NCI-H1105 treated with DMSO at 0.1 percent for 48 hours (cell line): Measurements from ENCODE around the gene TCAIM.
"Not testable (repeated sequence)": the region's sequence is repeated elsewhere in the genome, so short reads cannot be mapped to it uniquely, and the experiment has no call there.

Experiments used
- DNase-seq: peaks from one replicate; lab custom pipeline; 2025; lab: John Stamatoyannopoulos, UW

Gene TCAIM

DNA sequence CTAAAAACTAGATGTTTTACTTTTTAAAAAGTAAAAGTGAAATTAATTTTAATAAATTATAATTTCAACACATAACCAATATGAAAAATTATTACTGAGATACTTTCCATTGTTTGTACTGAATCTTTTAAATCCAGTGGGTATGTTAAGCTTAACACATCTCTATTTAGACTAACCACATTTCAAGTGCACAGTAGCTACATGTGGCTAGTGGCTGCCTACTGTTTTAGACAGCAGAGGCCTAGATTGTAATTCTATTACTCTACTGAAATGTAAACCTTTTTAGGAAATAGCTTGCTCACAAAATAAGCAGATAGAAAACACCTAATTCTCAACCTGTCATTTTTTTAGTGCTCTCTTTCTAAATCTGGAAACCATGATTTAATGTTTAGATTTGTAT lies 4.9 kb downstream of the TCAIM start:
- DNase-seq, result no peak

DNA sequence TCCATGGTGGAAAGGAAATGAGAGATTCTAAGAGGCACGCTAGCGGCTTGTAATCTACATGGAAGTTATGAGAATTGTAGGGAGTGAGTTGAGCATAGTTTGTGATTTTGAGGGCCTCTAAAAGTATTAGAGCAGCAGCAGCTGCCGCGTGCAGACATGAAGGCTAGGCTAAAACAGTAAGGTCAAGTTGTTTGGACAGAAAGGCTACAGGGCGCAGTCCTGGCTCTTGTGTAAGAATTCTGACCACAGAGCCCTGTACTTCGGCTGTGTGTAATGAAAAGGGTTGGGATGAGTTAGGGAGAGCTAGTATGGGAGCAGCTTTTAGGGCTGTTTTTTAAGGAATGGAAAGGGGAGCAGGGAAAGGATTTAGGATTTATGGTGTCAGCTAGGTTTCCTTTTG lies 8.0 kb downstream of the TCAIM start:
- not testable (repeated sequence) for DNase-seq

GRCh38 chr3:44348993-44349392 lies 10.4 kb downstream of the TCAIM start:
- DNase-seq, result no peak

DNA sequence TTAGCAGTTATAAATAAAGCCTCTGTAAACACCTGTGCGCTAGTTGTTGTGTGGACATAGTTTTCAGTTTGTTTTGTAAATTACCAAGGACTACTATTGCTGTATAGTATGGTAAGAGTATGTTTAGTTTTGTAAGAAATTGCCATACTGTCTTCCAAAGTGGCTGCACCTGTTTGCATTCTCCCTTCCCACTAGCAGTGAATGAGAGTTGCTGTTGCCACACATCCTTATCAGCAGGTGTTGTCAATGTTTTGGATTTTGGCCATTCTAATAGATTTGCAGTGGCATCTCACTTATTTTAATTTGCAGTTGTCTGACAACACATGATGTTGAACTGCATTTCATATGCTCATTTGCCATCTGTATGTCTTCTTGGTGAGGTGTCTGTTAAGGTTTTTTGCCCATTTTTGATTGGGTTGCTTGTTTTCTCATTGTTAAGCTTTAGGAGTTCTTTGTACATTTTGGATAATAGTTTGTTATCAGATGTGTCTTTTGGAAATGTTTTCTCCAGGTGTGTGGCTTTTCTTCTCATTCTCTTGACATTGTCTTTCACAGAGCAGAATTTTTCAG lies 14.9 kb downstream of the TCAIM start:
- no peak for DNase-seq

DNA sequence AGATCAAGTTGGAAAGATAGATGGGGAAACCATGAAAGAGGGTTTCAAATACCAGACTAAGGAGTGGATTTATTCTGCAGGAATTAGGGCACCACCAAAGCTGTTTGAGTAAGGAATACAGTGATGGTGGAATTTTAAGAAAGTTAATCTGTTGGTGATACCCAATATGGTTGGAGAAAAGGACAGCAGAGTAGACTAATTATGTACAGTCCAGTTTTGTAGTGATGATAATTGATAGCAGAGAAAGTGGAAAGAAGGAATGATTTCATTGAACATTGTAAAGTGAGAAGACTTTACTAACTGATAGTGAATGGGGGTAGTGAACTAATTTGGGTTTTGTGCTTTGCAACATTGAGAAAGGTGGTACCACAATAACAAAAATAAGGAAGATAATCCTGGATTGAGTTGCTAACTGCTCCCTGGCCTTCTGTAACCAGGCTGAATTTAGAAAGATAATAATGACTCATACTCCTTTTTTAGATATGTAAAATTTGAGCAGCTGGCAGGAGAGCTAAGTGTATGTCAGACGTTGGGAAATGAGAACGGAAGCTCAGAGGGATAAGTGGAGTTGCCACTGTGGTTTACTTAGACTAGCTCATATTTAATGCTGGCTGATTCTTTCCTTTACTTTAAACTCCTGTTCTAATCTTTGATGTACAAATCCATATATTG lies 16.9 kb downstream of the TCAIM start:
- no peak for DNase-seq

- DNase-seq, result no peak
Measured at GRCh38 chr3:44359146-44359751, 20.7 kb downstream of the TCAIM start.

DNA sequence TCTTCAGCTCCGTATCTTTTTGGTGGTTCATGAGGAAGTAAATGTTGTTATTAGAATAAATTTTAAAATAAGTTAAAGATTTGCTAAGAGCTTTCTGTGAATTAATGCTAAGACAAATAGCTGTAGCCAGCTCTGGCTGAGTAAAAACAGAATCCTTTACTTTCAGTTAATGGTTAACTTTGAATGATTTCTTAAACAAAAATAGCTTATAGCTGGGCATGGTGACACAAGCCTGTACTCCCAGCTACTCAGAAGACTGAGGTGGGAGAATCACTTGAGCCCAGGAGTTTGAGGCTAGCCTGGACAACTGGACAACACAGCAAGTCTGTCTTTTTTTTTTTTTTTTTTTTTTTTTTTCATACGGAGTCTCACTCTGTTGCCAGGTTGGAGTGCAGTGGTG lies 25.0 kb downstream of the TCAIM start:
- DNase-seq, result no peak

DNA sequence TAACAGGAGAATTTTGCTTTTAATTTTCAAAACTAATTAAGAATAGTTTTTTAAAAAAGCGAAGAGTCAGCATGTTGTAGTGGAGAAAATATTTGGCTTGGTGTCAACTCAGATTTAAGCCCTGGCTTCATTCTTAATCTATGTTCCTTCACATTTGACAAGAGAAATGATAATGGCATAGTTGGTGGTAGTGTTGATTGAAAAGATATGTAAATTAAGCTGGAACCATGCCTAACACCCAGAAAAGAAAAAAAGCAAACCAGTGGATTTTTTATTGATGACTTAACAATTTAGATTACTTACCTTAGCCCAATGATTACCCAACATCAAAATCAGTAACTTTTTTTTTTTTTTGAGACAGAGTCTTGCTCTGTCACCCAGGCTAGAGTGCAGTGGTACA lies 27.4 kb downstream of the TCAIM start:
- DNase-seq, result no peak

GRCh38 chr3:44375450-44375849 lies 36.9 kb downstream of the TCAIM start:
- no peak for DNase-seq

- DNase-seq, result no peak
Measured at GRCh38 chr3:44387404-44387803, 48.8 kb downstream of the TCAIM start.

GRCh38 chr3:44392489-44392888 lies 53.9 kb downstream of the TCAIM start:
- no peak for DNase-seq

DNA sequence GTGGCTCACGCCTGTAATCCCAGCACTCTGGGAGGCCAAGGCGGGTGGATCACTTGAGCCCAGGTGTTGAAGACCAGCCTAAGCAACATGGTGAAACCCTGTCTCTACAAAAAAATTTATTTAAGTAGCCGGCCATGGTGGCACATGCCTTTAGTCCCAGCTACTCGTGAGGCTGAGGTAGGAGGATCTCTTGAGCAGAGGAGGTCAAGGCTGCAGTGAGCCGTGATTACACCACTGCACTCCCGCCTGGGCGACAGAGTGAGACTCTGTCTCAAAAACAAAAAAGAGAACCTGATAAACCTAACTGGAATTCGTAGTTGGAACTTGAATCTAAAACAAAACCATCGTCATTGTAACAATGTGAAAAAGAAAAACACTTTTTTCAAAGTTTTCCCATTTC lies 57.1 kb downstream of the TCAIM start:
- DNase-seq, result no peak

- DNase-seq, result no peak
Measured at GRCh38 chr3:44396200-44397171, 57.9 kb downstream of the TCAIM start.

DNA sequence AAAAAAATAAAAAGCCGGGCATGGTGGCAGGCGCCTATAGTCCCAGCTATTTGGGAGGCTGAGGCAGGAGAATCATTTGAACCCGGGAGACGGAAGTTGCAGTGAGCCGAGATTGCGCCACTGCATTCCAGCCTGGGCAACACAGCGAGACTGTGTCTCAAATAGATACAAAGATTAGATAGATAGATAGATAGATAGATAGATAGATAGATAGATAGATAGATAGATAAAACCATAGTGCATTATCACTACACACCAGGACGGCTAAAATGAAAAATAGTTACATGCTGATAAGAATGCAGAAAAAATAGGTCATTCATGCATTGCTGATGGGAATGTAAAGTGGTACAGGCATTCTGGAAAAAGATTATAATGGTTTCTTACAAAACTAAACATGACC lies 59.7 kb downstream of the TCAIM start:
- DNase-seq, result not testable (repeated sequence)

- DNase-seq, result no peak
Measured at GRCh38 chr3:44398853-44399252, 60.3 kb downstream of the TCAIM start.

DNA sequence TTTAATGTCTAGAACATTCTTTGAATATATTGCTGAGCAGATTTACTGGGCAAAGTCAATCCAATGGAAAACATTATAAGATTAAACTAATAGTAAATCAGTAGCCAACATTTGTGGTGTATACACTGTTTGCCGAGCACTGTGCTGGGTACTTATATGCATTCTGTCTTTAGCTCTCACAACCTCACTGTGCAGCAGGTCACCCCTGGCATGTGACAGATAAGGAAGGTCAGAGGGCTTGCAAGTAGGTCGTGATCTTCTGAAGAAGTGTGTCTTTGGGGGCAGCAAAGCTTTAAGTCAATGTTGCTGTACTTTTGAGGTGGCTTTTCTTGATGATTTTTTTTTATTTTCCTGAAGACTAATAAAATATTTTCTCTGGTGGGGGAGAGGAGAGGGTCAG lies 62.2 kb downstream of the TCAIM start:
- no peak for DNase-seq

GRCh38 chr3:44402548-44402947 lies 64.0 kb downstream of the TCAIM start:
- DNase-seq, result no peak

- no peak for DNase-seq
Measured at GRCh38 chr3:44409640-44410410, 71.3 kb downstream of the TCAIM start.

DNA sequence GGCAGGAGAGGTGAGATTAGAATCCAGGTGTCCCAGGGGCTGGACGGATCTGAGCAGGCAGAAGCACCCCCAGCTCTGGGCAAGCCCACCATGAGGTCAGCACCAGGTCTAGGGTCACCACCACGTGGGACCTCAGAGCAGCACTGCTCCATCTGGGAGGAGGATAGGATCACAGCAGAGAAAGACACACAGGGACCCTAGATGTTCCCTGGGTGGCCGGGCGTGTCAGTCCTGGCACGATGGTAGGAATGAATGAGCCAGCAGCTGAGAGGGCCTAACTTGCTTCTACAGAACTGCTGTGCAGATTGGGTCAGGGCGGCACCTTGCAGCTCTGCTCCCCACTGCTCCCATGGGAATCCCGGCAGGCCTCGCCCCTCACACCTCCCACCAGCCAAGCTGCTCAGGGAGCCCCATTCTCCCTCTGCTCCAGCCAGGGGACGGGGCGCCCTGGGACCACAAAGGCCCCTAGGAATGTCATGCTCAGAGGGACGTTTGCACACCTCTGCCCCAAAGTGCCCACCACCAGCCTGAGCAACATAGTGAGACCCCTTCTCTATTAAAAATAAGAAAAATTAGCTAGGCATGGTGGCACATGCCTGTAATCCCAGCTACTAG lies 72.6 kb downstream of the TCAIM start:
- no peak for DNase-seq

DNA sequence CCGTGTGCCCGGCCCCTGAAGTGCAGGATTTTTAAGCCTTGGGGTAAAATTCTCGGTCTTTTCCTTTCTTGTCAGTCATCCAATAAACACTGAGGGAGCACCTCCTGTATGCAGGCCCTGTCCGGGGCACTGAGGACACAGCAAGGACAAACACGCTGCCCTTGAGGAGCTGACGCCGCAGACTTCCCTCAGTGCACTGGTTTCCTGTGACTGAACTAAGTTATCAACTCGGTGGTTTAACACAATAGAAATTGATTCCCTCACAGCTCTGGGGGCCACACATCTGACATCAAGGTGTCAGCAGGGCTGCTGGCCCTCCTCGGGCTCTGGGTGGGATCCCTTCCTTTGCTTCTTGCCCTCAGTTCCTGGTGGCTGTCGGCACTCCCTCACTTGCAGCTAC lies 73.8 kb downstream of the TCAIM start:
- no peak for DNase-seq

DNA sequence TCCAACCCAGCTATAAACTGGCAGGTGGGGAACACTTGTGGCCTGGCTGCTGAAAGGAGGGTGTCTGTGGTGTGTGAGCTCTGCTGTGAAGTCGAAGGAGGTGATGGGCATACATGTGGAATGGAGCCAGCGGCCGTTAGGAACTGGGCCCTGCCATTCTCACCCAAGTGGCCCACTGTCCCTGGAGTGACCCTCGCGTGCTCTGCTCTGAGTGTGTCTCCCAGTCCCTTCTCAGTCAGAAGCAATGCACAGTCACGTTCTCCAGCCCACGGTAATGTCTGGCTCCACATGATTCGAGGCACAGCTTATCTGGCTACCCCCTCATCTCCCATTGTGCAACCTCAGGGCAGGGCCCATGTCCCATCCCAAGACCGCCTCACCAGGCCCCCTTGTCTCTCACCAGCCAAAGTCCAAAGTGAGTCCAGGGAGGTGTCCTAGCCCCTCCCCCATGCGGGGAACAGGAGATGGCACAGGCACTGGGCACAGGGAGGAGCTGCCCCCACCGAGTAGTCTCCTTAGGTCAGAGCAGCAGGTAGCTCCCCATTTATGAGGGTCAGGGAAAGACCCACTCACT lies 76.0 kb downstream of the TCAIM start:
- no peak for DNase-seq
